NCI-H1930 (cell line): Measurements from ENCODE around the gene NEU2.
"Not testable (repeated sequence)": the region's sequence is repeated elsewhere in the genome, so short reads cannot be mapped to it uniquely, and the experiment has no call there.

Experiments
- DNase-seq, 2 experiments: peaks; one replicate each; lab custom pipeline; 2025; lab: John Stamatoyannopoulos, UW

Gene NEU2

DNA sequence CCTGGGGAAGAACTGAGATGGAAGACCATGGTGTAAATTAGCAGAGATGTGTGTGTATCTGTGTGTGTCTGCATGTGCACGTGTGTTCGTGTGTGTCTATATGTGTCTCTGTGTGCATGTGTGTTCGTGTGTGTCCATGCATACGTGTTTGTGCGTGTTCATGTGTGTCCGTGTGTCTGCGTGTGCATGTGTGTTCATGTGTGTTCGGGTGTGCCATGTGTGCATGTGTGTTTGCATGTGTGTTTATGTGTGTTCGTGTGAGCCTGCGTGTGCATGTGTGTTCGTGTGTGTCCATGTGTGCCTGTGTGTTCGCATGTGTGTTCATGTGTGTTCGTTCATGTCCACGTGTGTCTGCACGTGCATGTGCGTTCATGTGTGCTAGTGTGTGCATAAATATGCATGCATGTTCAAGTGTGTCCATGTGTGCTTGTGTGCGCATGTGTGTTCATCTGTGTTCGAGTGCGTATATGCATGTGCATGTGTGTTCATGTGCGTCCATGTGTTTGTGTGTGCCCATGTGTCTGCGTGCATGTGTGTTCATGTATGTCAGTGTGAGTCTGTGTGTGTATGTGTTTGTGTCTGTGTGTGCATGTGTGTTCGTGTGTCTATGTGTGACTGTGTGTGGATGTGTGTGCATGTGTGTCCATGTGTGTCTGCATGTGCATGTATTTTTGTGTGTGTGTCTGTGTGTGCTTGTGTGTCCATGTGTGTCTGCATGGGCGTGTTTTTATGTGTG, 3.1 kb downstream of the NEU2 start:
- no peak for DNase-seq

GRCh38 chr2:233036162-233036838, 3.8 kb downstream of the NEU2 start:
- DNase-seq = no peak

GRCh38 chr2:233037078-233037477, 4.6 kb downstream of the NEU2 start:
- DNase-seq = no peak

DNA sequence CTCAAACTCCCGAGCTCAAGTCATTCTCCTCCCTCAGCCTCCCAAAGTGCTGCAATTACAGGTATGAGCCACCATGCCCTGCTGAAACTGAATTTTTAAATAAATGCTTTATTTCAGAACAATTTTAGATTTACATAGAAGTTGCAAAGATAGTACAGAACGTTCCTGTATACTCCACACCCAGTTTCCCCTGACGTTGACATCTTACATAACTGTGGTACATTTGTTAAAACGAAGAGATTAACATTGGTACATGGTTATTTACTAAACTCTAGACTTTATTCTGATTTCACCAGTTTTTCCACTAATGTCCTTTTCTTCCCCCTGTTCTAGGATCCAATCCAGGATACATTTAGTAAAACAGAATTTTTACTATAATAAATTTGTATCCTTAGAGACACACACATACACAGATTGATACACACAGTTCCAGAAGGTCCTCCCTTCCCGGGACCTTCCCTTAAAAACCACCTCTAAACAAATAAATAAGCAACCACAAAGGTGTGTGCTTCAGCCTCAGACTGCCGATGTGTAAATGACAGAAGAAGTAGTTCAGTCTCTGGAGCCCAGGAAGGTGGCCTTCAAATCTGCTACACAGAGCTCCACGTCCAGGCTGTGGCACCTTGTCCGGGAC, 6.9 kb downstream of the NEU2 start:
- DNase-seq = no peak

DNA sequence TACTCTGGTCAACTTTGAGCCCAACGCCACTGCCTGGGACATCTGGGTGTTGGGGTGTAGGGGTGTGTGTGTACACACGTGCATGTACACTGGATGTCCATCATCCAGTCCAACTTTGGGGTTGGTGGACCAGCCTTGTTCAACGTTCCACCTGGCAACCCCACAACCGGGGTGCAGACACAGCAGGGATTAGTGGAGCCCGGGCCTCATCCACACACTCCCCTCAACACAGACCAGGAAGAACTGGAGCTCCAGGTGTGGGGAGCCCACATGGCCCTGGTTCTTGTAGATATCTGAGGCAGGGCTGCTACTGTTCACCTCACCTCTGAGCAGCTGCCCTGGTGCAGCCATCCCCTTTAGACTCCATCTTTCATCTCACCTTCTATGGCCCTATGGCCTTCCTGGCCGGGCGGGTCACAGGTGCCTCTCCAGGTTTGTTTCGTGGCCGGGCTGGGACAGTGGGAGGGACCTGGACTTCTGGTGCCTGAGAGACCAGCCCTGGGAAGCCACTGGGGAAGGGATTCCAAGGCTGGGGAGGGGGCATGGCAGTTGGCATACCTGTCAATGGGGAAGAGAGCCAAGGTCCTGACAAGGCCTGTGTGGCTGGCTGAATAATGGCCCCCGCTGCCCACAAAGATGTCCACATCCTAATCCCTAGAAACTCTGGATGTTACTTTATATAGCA, 7.5 kb downstream of the NEU2 start:
- DNase-seq = no peak

GRCh38 chr2:233040571-233040970, 8.1 kb downstream of the NEU2 start:
- no peak for DNase-seq

GRCh38 chr2:233041722-233042323, 9.4 kb downstream of the NEU2 start:
- no peak for DNase-seq

DNA sequence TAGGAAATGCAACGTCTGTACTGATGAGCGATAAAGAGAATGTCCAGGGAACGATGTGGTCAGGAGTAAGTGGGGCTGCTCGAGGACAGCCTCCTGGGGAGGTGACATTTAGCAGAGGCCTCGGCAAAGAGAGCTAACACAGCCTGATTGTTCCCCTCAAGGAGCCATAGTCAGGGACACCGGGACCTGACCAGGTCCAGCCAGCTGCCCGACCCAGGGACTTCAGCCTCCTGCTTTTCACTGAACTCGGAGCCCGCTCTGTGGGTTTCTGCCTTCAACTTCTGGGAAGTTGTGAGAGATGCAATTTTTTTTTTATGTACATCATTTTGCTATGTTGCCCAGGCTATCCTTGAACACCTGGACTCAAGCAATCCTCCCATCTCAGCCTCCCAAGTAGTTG, 10.1 kb downstream of the NEU2 start:
- DNase-seq = no peak

DNA sequence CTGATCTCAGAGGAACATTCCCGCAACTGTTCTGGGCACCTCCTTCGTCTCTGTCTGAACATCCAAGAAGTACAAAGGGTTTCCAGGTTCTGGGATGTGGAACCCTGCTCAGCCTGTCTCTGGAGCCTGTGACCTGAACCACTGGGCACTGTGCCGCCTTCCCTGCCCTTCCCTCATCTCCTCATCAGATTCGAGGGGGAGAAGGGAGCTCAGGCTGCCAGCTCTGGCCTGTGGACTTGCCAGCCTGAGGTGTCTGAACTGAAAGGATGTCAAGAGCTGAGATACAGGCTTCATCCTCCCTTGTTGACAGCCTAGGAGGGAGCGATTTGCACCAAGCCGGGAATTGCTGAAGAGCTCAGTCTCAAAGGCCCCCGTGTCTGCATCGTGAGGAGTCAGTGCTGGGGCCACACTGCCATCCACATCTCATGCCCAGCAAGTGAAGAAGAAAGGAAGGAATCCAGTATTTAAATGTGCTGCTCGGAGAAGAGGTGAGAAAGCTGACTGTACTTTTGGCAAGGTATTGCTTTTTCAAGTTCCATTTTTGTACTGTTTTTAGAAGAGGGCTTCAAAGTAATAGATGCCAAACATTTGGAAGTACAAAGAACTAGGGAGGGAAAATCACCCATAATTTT, 12.6 kb downstream of the NEU2 start:
- DNase-seq = no peak

DNA sequence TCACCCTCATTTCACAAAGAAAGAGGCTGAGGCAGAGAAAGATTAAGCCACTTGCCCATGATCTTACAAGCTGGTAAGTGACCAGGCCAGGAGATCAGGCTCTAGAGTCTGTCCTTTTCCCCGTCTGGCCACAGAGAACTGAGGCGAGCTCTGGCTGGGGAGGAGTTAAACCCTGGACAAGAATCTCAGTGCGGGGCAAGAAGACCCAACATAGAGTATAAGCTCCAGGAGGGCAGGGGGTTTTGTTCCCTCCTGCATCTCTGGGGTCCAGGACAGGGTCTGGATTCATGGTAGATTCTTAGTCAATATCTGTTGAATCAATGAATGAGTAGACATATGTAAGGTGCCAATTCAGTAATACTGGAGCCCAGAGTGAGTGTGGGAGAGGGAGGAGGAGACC, 14.7 kb downstream of the NEU2 start:
- DNase-seq = no peak

DNA sequence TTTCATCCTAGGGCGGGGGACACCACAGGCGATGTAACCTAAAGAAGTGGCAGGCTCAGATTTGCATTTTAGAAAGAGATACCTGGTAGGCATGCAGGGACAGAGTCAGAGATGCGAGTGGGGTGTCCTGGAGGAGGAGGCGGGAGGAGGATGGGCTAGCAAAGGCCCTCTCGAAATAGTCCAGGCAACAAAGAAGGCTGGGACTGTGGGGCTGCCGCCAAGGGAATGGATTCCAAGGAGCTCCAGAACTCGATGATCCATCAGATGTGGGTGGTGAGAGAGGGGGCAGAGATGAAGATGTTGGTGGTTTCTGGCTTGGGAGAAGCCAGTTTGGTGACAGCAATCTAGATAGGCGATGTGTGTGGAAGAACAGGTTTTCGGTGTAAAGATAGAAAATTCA, 15.2 kb downstream of the NEU2 start:
- DNase-seq = no peak

DNA sequence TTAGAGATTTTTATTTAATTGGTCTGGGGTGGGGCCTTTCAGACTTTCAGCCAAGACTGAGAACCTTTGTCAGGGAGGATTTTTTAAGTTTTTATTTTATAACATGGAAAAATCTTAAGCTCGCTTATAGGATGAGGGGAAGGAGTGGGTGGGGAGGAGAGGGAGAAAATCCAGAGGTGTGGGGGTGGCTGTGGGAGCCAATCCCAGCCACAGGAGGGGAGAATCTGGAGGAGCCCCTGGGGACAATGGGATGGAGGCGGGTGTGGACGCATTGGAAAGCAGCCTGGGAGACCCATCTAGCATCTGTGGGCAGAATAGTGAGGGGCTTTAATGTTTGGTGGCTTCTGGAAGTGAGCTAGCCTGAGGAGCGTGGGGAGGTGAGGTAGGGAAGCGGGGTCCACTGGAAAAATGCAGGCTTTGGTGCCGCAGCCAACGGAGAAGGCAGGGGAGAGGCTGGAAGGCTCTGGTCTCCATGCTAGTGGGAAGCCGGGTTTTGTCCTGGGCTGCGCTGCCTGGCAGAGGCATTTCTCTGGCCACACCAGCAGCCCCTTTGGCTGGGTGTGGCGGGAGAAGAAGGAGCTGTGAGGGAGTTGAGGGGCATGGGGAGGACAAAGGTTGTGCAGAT, 16.2 kb downstream of the NEU2 start:
- DNase-seq = no peak

- DNase-seq = no peak
Measured at GRCh38 chr2:233049194-233049761, 16.8 kb downstream of the NEU2 start.

- no peak for DNase-seq
Measured at GRCh38 chr2:233051241-233052149, 19.0 kb downstream of the NEU2 start.

- DNase-seq = not testable (repeated sequence)
Measured at GRCh38 chr2:233052517-233052916, 20.0 kb downstream of the NEU2 start.

GRCh38 chr2:233053928-233054784, 21.7 kb downstream of the NEU2 start:
- peak; percentile 37 to 54 for DNase-seq

GRCh38 chr2:233055362-233055761, 22.9 kb downstream of the NEU2 start:
- DNase-seq = no peak

GRCh38 chr2:233056961-233057605, 24.6 kb downstream of the NEU2 start:
- DNase-seq = no peak
